Astrocyte of the cerebellum (primary cell): ENCODE data around the gene UTP3.

Experiments
- DNase-seq: peaks from one replicate; pipeline ENCODE4 v3.0.0-alpha.2; 2011; ENCODE audit warnings: low read depth
- H3K4me3 ChIP-seq: 2 replicates; pipeline ENCODE4 v1.5.1; 2011; ENCODE audit warnings: mild to moderate bottlenecking, low read depth, low read length, moderate library complexity
- in situ Hi-C: cut with HindIII; loops from 2 replicates; pipeline ENCODE4 v1.10.0; 2017; ENCODE audit warnings: low sequenced_read_pairs
- TF ChIP-seq, protein P1 (sequence below): IDR thresholded peaks from 2 replicates; pipeline ENCODE4 v1.5.1; 2012; ENCODE audit warnings: low read length, low read depth, moderate library complexity, mild to moderate bottlenecking; ENCODE audit errors: missing control alignments

UTP3 gene

DNA sequence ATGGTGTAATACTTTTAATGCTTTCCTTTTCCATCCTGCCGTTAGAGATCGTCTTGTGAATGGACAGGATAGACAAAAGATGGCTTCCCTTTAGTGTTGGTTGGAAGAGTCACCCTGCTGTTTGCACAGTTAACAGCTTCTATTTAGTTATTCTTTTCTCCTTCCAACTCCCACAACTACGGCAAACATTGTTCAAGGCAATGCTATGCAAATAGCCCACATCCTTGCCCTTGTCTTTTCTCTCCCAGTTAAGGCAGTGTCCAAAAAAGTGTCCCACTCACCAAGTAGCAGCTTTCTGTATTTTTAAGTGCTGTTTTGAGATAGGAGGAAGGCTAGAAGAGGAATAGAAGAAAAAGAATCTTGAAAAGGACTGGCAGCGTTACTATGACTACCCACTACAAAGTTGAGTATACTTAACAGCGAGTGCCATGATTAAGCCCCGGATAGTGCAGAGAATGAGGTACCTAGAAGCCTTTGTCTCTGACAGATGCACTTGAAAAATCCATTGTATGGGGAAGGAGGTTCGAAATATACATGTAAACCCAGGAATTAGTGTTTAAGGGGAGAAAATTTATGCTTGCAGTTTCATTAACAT lies 21.4 kb downstream of the UTP3 start:
- in situ Hi-C loops = no loop called here
- H3K4me3 ChIP-seq = no peak overlapping the region
- TF ChIP-seq, protein P1, sequence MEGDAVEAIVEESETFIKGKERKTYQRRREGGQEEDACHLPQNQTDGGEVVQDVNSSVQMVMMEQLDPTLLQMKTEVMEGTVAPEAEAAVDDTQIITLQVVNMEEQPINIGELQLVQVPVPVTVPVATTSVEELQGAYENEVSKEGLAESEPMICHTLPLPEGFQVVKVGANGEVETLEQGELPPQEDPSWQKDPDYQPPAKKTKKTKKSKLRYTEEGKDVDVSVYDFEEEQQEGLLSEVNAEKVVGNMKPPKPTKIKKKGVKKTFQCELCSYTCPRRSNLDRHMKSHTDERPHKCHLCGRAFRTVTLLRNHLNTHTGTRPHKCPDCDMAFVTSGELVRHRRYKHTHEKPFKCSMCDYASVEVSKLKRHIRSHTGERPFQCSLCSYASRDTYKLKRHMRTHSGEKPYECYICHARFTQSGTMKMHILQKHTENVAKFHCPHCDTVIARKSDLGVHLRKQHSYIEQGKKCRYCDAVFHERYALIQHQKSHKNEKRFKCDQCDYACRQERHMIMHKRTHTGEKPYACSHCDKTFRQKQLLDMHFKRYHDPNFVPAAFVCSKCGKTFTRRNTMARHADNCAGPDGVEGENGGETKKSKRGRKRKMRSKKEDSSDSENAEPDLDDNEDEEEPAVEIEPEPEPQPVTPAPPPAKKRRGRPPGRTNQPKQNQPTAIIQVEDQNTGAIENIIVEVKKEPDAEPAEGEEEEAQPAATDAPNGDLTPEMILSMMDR = no peak
- no peak for DNase-seq

DNA sequence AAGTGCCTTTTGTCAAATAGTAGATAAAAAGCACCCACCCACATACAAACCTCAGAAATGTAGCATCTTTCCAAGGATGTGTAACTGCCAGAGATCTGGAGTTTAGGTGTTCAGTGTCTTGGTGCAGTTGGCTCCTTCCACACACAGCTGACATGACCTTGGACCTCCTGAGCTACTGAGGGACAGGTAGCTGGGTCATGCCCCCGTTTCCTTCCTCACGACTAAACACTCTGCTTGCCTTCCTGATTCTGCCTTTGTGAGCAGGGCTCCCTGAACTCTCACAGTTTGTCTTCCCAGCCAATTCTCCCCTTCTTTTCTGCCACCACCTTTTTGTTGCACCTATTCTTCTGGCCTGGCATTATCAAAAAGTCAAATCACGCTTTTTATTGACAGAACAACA lies 23.3 kb downstream of the UTP3 start:
- no peak for DNase-seq
- H3K4me3 ChIP-seq = no peak overlapping the region
- TF ChIP-seq, protein P1 = no peak
- in situ Hi-C loops = no loop called here

DNA sequence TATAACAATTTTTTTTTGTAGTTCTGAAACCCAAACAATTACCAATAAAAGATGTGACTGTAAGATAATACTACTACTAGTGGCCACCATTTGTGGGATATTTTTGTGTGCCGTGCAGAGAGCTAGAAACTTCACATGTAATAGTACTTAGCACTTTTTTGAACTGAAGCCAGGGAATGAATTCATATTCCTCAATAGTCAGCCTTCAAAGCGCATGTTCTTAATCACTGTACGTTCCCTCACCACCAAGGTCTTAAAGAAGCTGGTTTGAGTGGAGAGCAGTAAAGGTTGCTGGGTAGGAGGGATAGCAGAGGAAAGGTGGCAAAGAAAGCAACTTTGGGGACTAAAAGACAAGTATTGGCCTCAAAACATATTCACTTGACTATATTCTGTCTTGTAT lies 23.8 kb downstream of the UTP3 start:
- TF ChIP-seq, protein P1 = no peak
- H3K4me3 ChIP-seq = no peak overlapping the region
- in situ Hi-C loops = no loop called here
- no peak for DNase-seq

DNA sequence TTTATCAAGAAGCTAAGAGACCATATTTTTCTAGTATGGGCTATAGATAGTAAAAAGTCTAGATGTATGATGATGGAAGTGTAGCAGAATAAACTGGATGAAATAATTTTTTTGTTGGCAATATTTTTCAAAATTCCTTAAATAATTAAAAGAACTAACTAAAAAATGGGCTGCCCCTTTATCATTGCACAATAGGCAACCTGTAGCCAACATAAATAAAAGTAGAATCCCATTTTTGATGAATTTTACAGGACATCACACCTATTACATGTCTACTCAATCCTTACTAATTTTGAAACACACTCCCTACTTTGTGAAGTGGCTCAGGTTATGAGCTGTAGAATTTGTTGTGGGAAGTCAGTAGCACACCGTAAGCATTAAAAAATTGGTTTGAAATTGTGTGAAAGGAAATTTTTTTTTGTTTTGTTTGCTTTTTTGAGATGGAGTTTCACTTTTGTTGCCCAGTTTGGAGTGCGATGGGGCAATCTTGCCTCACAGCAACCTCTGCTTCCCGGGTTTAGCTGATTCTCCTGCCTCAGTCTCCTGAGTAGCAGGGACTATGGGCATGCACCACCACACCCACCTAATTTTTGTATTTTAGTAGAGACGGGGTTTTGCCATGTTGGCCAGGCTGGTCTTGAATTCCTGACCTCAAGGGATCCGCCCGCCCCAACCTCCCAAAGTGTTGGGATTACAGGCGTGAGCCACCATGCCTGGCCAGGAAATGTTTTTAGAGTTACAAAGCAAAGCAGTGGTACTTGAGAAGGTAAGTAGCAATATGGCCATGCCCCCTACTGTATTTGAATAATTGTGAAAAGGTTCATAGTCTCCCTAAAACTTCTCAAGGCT lies 24.5 kb downstream of the UTP3 start:
- no peak overlapping the region for H3K4me3 ChIP-seq
- in situ Hi-C loops = no loop called here
- TF ChIP-seq, protein P1 = no peak

DNA sequence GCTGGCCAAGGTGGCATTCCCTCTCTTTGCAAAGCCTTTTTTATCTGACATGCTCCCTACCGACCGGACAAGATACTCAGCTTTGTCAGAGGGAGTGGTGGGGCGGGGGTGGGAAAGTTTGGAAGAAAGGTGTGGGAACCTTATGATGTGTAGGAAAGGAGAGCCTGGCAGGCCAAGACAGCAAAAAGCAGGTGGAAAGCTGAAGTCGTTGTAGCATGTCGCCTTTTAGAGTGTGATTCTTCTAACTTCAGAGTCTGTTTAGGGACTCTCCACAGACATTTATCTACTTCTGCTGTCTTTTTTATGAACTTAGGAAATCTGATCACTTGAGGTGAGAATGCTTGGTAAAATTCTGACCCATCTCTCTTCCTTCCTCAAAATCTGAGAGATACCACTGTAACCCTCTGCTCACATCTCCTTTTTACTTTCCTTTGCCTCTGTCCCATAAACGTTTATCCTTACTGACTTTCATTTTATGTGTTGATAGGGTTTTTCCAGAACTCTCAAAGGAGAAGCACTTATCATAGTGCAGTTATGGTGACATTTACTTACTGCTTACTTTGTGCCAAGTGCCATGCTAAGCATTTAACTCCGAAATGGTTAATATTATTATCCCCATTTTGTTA lies 25.2 kb downstream of the UTP3 start:
- no peak overlapping the region for H3K4me3 ChIP-seq
- in situ Hi-C loops = no loop called here
- TF ChIP-seq, protein P1 = no peak
- no peak for DNase-seq

More for the DNA sequence above, 24.5 kb downstream of the UTP3 start:
- DNase-seq = no peak

DNA sequence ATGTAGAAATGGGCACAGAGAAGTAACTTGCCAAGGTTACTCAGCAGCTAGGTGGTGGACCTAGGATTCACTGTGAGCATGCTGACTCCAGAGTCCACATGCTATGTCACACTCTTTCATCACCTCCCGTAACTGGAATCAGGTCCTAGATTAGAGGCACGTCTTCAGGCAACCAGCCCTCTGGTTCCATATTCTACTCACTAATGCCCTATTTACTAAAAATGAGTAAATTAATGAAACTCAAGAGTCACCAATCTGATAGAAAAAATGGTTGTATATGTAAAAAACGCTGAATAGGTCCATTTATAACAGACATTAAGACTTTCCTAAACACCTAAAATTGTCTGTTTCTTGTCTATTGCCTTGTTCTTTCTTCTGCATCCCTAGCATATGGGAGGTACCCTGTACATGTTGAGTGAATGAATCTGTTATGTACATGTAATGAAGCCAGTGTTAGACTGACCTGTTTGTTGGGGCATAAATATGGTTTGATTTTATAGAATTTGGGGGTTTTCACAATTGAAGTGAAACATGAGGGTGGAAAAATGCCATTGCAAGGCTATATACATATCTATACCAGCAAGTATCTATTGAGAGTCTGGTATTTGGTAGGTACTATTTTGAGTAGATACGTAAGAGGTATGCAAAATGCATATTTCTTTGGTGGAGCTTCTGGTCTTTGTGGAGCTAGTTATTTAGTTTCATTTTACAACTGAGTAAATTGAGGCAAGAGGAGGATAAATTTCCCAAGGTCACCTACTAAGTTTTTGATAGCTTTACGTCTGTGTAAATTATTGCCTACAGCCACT lies 26.0 kb downstream of the UTP3 start:
- in situ Hi-C loops = no loop called here
- TF ChIP-seq, protein P1 = no peak
- no peak overlapping the region for H3K4me3 ChIP-seq
- no peak for DNase-seq
